ENCODE results near the gene C4orf50. TPM values are rescaled to one million over a fixed set of nuclear protein-coding genes. Genes with fewer than 3 reads are reported as not detected.

The C4orf50 gene
- 0.71 TPM for polyA plus RNA-seq (2012; ENCODE audit: insufficient read depth, insufficient read length, low read depth)

DNA sequence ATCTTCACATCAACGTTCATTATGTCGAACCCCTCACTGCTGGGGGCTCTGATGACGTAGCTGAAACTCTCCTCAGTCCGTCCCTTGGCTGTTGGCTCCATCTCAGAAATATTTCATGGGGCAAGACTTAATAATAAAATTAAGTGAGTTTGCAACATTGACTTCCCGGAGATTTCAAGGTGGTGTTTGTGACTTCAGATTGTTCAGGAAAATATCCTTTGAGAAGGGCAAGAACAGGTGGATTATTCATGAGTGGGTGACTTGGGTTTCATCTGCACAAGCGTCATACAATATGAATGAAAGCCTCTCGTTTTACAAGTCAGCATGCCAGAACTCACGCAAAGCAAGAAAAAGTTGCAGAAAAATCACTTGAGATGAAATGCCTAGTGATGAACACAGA is at the start of gene C4orf50:
TSS of gene C4orf50 (minus strand) at position 101 of the 400 bp plus-strand sequence.
- TF ChIP-seq CTCF (IDR thresholded peaks at IDR 0.05; ENCODE audit: low read depth, low read length) = no peak
- H3K36me3 ChIP-seq = no peaks in the 10 kb centered on the region
- no peak within 1 kb of the TSS for H3K4me3 ChIP-seq (ENCODE audit: low read depth, low read length)

DNA sequence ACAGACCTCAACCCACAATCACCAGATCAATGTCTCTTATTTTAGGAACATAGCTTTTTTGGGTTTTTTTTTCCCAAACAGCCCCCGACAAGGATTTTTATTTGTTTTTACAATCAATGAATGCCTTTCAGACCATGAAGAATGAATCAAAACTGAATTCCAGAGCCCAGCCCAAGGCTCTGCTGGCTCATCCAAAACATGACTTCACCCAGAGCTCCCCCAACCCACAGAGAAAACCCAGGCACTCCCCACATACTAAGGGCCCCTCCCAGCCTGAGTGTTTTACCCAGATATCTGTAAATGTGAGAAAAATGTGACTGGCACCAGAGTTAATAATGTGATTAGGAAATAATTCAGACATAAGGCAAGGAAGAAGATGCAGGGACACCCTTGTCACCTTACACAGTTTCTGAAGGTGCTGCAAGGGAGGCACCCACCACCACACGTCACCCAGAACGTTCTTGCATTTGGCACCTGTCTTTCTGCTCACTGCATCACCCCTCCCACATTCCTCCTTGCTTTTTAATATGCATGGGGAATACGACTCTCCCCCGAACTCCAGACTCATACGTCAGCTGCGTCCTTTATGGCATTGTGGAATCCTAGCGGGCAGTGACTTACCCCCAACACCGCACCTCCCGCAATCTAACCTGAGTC is 47.8 kb upstream of the C4orf50 start:
- no peak for TF ChIP-seq CTCF (IDR thresholded peaks at IDR 0.05; ENCODE audit: low read depth, low read length)
- Histone ChIP-seq H3K9me3 (no peaks in the 10 kb centered on the region), H3K27me3 (no peaks in the 10 kb centered on the region), H3K4me3 (ENCODE audit: low read depth, low read length) (no peak overlapping the region), H3K4me1 (no peaks in the 10 kb centered on the region), H3K36me3 (no peaks in the 10 kb centered on the region)
- DNase-seq = no peak

More for the DNA sequence above, at the start of gene C4orf50:
- Histone ChIP-seq H3K9me3 (no peaks in the 10 kb centered on the region), H3K4me1 (no peaks in the 10 kb centered on the region), H3K27me3 (no peaks in the 10 kb centered on the region)
- DNase-seq = no peak

DNA sequence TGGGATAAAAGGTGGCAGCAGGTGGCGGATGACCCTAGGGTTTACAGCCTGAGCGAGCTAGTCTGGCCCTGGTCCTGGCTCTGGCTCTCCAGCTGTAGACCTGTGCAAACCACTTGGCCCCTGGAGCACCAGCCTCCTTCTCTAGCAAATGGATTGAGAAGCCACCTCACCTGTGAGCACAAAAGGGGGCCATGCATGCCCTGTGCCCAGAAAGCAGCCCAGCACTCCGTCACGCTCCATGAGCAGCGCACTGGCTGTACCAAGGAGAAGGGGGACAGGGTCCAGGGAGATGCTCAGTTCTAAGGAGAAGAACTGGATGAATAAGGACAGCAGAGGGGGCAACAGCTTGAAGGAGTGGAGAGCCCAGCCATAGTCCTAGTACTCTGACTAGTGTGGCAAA is 46.9 kb upstream of the C4orf50 start:
- no peak for DNase-seq
- Histone ChIP-seq H3K36me3 (0 out of 2 replicates have a peak, but pooled peaks cover 3% of the 10 kb centered on the region), H3K4me1 (no peaks in the 10 kb centered on the region), H3K4me3 (ENCODE audit: low read depth, low read length) (no peak overlapping the region), H3K27me3 (no peaks in the 10 kb centered on the region), H3K9me3 (no peaks in the 10 kb centered on the region)
- TF ChIP-seq CTCF (IDR thresholded peaks at IDR 0.05; ENCODE audit: low read depth, low read length) = no peak

- no peak for TF ChIP-seq CTCF (IDR thresholded peaks at IDR 0.05; ENCODE audit: low read depth, low read length)
- peaks cover 3% of the 10 kb centered on the region; the same call in 1 of the 2 replicates for H3K36me3 ChIP-seq
- no peaks in the 10 kb centered on the region; the same call in 1 of the 2 replicates for H3K9me3 ChIP-seq
- H3K4me3 ChIP-seq (ENCODE audit: low read depth, low read length) = no peak overlapping the region
- H3K4me1 ChIP-seq = no peaks in the 10 kb centered on the region
- DNase-seq = no peak
- no peaks in the 10 kb centered on the region for H3K27me3 ChIP-seq
Observed at GRCh38 chr4:6064383-6064782, 46.2 kb upstream of the C4orf50 start.

DNA sequence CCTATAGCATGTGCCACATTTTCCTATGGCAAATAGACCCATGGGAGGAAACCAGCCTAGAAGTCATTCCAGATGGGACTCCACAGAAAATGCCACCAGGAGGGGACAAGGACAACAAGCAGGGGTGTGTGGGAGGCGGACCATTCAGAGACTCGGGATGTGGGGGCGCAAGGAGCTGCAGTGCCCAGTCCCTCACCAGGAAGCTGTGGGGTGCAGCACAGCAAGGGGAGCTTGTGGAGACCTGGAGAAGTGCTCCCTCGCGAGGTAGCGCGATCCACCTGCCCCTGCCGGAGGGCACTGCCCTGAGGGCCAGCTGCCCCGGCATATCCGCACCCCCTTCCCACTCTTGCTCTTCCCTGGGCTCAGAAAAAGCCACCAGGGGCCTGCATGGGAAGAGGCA is 45.5 kb upstream of the C4orf50 start:
- TF ChIP-seq CTCF (IDR thresholded peaks at IDR 0.05; ENCODE audit: low read depth, low read length) = no peak
- no peak for DNase-seq
- Histone ChIP-seq H3K27me3 (no peaks in the 10 kb centered on the region), H3K36me3 (peaks cover 4% of the 10 kb centered on the region; the same call in 1 of the 2 replicates), H3K4me3 (ENCODE audit: low read depth, low read length) (no peak overlapping the region), H3K4me1 (no peaks in the 10 kb centered on the region), H3K9me3 (no peaks in the 10 kb centered on the region; the same call in 1 of the 2 replicates)

DNA sequence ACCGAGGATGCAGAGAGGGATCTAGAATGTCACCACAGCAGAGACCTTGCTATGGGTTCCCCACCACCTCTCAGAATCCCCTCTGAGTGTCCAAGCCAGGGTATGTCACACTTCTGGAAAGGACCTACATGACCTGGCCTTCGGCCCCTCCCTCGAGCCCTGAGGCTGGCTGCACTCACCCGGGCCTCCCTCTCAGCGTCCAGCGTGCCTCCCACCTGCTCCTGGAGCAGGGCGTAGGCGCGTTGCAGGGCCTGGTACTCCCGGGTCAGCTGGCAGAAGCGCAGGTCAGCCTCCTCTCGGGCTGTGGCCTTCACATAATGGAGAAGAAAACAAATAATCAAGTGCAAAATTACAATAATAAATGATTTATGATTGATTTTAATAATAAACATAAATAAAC is 43.9 kb upstream of the C4orf50 start:
- Histone ChIP-seq H3K4me3 (ENCODE audit: low read depth, low read length) (no peak overlapping the region), H3K36me3 (peaks cover 5% of the 10 kb centered on the region; the same call in 1 of the 2 replicates), H3K9me3 (no peaks in the 10 kb centered on the region; the same call in 1 of the 2 replicates), H3K4me1 (no peaks in the 10 kb centered on the region), H3K27me3 (no peaks in the 10 kb centered on the region)
- TF ChIP-seq CTCF (IDR thresholded peaks at IDR 0.05; ENCODE audit: low read depth, low read length) = no peak
- no peak for DNase-seq
